ENCODE results near the gene PRKCB.

The PRKCB gene

DNA sequence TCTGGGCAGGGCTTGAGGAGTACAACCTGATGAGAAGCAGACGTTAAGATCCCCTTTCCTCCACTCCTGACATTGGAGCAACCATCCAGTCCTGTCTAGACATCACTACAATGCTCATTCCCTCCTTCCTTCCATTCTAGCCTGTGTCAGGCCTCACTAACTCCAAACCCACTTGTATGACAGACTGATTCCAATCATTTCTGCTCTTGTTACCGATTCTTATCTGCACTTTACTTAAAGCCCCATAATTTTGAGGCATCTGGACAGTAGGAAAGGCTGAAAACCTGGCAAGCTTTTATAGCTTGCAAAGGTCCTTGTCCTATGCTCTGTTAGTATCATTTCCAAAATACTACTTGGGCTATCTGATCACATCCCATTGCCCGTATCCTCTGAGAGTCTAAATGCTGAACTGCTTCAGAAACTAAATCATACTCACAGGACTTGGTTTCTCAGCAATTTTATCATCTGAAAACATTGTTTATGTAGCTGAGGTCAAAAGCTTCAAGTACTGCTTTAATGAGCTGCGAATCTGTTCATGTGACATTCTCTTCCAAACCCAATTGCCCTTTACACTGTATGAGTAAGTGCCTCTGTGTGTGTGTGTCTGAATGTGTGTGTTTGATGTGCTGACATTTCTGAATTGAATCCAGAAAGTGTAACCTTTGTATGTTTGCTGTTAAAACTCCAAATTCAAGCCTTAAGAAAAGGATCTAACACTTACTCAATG, 363.2 kb downstream of the PRKCB start:
- TF ChIP-seq, protein P1, sequence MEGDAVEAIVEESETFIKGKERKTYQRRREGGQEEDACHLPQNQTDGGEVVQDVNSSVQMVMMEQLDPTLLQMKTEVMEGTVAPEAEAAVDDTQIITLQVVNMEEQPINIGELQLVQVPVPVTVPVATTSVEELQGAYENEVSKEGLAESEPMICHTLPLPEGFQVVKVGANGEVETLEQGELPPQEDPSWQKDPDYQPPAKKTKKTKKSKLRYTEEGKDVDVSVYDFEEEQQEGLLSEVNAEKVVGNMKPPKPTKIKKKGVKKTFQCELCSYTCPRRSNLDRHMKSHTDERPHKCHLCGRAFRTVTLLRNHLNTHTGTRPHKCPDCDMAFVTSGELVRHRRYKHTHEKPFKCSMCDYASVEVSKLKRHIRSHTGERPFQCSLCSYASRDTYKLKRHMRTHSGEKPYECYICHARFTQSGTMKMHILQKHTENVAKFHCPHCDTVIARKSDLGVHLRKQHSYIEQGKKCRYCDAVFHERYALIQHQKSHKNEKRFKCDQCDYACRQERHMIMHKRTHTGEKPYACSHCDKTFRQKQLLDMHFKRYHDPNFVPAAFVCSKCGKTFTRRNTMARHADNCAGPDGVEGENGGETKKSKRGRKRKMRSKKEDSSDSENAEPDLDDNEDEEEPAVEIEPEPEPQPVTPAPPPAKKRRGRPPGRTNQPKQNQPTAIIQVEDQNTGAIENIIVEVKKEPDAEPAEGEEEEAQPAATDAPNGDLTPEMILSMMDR (IDR thresholded peaks at IDR 0.05; ENCODE audit: insufficient read depth, low read length, missing control alignments), result no peak
- POLR2A ChIA-PET, result no interaction called here

DNA sequence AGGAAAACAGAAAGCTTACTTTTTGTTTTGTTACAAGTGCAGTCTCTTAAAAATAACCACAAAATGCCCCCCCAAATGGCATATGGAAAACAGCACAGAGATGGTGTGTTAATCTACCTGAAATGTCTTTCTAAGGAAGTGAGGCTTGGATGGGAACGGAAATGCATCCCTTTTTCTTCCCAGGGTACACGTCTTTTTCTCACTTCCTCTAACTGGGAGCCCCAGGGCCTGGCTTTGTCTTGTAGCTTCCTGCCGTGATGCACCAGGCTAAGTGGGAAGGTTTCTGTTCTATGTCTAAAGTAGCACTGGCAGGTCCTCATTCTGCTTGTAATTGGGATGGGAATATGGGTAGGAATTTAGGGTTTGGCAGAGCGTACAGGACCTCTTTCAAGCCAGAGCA, 367.9 kb downstream of the PRKCB start:
- POLR2A ChIA-PET, result no interaction called here
- no peak overlapping the region for H3K4me3 ChIP-seq (ENCODE audit: low read depth, low read length)
- TF ChIP-seq, protein P1 (IDR thresholded peaks at IDR 0.05; ENCODE audit: insufficient read depth, low read length, missing control alignments), result no peak
- DNase-seq (ENCODE audit: low read depth, low spot score), result no peak
- CTCF ChIA-PET, result no interaction called here

More for the DNA sequence above, 363.2 kb downstream of the PRKCB start:
- no peak for DNase-seq (ENCODE audit: low read depth, low spot score)
- CTCF ChIA-PET, result no interaction called here
- no peak overlapping the region for H3K4me3 ChIP-seq (ENCODE audit: low read depth, low read length)

DNA sequence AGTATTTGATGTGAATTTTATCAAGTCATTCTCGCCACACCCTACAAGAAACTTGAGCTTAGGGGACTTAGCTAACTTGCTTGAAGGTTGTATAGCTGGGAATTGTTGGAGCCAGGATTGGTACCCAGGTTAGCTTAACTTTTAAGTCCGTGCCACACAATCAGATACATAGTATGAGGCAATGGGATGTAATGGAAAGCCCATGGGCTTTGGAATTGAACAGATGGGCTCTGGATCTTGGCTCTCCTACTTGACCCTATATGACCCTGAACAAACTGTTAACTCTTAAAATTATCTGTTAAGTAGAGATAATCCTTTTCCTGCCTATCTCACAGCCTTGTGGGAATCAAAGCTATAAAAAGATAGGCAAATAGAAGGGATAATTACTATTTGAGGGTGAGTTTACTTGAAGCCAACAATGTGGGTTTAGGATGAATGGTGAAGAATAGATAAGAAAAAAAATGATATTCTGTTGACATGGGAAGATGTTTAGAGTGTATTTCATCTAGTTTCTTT, 368.4 kb downstream of the PRKCB start:
- DNase-seq (ENCODE audit: low read depth, low spot score), result no peak
- TF ChIP-seq, protein P1 (IDR thresholded peaks at IDR 0.05; ENCODE audit: insufficient read depth, low read length, missing control alignments), result no peak
- ChIA-PET CTCF (no interaction called here), POLR2A (no interaction called here)
- H3K4me3 ChIP-seq (ENCODE audit: low read depth, low read length), result no peak overlapping the region

DNA sequence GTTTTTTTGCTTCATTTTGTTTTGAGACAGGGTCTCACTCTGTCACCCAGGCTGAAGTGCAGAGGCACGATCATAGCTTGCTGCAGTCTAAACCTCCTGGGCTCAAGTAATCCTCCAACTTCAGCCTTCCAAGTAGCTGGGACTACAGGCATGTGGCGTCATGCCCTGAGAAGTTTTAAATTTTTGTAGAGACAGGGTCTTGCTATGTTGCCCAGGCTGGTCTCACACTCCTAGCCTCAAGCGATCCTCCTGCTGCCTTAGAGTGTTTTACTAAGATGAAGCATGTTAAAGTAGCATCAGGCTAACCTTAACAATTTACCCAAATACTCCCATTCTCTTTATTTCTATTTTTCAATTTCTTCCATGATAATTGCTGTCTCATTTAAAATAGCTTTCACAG, 371.1 kb downstream of the PRKCB start:
- no peak overlapping the region for H3K4me3 ChIP-seq (ENCODE audit: low read depth, low read length)
- TF ChIP-seq, protein P1 (IDR thresholded peaks at IDR 0.05; ENCODE audit: insufficient read depth, low read length, missing control alignments), result no peak
- POLR2A ChIA-PET, result no interaction called here
- DNase-seq (ENCODE audit: low read depth, low spot score), result no peak
- CTCF ChIA-PET, result no interaction called here

DNA sequence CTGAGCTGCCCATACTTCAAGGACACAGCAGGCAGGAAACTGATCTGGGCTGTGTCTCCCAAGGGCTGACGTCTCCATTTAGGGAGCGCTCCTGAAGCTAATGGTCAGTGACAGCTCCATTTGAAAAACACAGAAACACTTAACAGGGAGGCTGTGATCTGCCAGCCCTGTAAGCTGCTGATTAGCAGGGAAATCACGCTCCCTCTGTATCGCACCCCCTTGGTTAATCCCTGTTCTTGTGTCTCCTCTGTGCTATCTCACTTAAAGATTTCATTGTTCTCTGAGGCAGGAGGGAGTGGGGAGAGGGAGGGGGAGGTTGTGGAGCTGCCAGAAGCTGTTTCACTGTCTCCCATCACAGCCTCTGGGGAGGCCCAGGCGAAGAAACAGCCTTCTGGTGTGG, 372.9 kb downstream of the PRKCB start:
- no peak for DNase-seq (ENCODE audit: low read depth, low spot score)
- ChIA-PET POLR2A (no interaction called here), CTCF (no interaction called here)
- no peak overlapping the region for H3K4me3 ChIP-seq (ENCODE audit: low read depth, low read length)
- TF ChIP-seq, protein P1 (IDR thresholded peaks at IDR 0.05; ENCODE audit: insufficient read depth, low read length, missing control alignments), result no peak

DNA sequence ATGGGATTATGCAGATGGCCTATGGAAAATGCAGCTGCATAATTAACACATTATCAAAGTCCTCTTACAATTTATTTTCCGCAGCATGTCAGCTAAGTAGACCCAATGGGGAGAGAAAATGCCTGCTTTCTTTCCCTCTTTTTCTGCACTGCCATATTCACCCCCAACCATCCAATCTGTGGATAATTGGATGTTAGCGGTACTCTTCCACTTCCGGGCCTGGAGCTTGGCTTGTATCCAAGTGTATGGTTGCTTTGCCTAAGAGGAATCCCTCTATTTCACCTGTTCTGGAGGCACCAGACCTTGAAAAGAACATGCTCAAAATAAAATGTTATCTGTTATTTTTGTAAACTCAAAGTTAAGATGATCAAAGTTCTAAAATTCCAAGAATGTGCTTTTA, 379.2 kb downstream of the PRKCB start:
- DNase-seq (ENCODE audit: low read depth, low spot score), result no peak
- CTCF ChIA-PET, result interaction anchor here (1.0 kb wide), 1 partner anchor 38 kb away, joined by 3 read pairs; no protein-coding TSS in a partner anchor
- POLR2A ChIA-PET, result no interaction called here
- TF ChIP-seq, protein P1 (IDR thresholded peaks at IDR 0.05; ENCODE audit: insufficient read depth, low read length, missing control alignments), result no peak
- no peak overlapping the region for H3K4me3 ChIP-seq (ENCODE audit: low read depth, low read length)

Data from AG04449 (cell line).